GM19240 (cell line): Measurements from ENCODE around the gene NOSIP.
"Not testable (repeated sequence)": the region's sequence is repeated elsewhere in the genome, so short reads cannot be mapped to it uniquely, and the experiment has no call there.

ENCODE experiments used
- DNase-seq: peaks from one replicate; pipeline ENCODE4 v3.0.0; 2011; ENCODE audit warnings: low spot score; ENCODE audit not compliant: insufficient read length

Gene NOSIP, protein sequence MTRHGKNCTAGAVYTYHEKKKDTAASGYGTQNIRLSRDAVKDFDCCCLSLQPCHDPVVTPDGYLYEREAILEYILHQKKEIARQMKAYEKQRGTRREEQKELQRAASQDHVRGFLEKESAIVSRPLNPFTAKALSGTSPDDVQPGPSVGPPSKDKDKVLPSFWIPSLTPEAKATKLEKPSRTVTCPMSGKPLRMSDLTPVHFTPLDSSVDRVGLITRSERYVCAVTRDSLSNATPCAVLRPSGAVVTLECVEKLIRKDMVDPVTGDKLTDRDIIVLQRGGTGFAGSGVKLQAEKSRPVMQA

DNA sequence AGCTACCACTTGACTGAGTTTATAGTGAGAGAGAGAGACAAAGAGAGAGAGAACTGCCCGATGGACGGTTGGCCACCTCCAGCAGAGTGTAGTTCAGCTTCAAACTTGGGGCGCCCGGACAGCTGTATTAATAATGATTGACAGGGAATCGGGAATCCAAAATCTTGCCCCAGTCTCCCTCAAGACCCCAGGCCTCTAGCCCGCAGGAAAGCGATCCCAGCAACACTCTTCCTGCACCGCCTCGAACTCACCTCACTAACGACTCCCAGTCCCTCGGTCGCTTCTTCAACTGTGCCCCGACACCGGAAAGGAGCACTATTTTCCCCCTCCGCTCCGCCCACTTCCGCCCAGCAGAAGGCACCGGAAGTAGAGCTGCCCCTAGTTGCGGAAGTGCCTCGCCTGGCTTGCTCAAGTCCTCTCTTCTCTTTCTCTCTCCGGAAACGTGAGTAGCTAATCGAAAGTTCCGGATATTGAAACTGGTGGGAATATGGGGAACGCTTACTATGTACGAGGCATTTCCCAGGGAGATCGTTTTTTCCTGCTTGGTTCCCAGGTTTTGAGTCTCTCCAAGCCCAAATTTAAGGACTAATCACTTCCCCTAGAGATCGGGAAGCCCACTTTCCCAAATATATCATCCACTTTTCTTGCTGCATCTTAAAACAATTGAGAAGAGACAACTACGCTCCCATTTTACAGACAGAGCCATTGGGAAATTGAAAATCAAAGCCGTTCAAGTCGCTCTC is at the start of gene NOSIP:
Gene NOSIP (minus strand): TSS at position 293 of the 743 bp plus-strand sequence. CDS start 19,865 bp downstream, outside the sequence.
- DNase-seq: peak; percentile 91

DNA sequence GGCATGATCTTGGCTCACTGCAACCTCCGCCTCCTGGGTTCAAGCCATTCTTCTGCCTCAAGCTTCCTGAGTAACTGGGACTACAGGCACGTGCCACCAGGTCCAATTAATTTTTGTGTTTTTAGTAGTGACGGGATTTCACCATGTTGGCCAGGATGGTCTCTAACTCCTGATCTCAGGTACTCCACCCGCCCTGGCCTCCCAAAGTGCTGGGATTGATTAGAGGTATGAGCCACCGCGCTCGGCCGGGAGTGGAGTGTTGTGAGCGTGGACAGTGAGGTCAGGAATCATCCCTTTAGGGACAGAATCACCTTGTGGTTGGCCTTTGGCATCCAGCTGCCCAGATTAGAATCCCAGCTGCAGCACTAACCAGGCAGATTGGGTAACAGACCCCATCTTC is 49.3 kb upstream of the NOSIP start:
- DNase-seq: no peak

- no peak for DNase-seq
Measured at GRCh38 chr19:49626226-49626625, 45.9 kb upstream of the NOSIP start.

DNA sequence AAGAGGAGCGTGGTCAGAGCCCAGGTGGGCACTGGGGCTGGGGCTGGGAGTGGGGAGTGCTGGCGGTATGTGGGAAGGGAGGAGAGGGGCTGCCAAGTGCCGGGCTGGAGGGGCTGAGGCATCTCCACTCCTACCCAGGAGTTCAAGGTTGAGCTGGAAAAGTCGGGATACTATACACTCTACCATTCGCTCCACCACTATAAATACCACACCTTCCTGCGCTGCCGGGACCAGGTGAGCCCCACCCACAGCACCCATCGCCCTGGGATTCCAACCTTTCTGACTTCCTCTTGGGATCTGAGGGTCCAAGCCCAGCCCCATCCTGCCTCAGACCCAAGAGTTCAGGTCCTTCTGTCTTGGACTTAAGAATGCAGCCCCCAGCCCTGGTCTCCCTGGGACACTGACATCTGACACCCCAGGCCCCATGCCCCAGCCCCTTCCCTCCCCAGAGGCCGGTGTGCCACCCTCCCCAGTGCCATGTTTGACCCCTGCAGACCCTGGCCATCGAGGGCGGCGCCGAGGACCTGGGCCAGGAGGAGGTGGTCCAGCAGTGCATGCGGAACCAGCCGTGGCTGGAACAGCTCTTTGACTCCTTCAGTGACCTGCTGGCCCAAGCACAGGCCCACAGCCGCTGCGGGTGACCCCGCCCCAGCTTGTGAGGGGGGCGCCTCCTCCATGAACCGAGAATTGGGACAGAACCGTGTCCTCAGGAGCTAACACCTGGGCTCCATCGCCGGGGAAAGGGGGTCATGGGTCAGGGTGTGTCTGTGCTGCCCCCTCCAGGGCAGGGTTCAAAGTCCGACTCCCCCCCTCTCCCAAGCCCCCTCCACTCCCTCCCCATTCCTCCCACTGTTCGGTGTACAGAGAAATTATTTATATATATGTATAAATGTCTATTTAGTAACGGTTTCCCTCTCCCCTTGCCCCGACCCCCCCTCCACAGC is 44.9 kb upstream of the NOSIP start:
- no peak for DNase-seq

DNA sequence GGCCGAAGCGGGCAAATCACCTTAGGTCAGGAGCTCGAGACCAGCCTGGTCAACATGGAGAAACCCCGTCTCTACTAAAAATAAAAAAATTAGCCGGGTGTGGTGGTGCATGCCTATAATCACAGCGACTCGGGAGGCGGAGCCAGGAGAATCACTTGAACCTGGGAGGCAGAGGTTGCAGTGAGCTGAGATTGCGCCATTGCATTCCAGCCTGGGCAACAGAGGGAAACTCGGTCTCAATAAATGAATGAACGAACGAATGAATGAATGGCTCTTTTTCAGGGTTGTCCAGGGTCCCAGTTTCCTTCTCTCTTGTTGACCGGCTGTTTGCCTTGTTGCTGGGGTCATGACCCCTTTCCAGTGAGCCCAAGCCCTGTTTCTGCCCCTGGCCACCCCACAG is 37.5 kb upstream of the NOSIP start:
- DNase-seq: not testable (repeated sequence)

DNA sequence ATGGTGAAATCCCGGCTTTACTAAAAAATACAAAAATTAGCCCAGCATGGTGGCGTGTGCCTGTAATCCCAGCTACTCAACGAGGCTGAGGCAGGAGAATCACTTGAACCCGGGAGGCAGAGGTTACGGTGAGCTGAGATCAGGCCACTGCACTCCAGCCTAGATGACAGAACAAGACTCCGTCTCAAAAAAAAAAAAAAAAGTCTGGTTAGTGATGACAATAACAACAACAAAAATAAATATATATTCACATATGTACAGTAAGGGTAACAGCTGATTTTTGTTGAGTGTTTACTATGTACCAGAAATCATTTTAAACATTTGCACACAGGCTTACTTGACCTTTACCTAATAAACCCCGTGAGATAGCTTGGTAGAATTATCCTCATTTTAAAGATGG is 36.6 kb upstream of the NOSIP start:
- no peak for DNase-seq

DNA sequence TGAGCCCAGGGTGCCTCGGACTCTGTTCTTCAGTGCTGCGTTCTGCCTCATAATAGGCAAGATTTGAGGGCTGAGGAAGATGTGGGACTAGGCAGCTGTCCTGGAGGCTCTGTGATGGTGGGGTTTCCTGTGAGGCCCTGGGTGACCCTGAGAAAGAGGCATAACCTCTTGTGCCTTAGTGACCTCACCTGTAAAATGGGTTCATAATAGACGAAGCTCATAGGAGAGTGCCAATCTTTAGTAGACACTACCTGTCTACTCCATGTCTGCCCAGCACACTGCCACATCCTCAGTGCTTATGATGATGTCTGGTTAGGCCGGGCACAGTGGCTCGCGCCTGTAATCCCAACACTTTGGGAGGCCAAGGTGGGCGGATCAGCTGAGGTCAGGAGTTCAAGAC is 36.2 kb upstream of the NOSIP start:
- DNase-seq: no peak

GRCh38 chr19:49615861-49616260 is 35.5 kb upstream of the NOSIP start:
- DNase-seq: no peak

- no peak for DNase-seq
Measured at GRCh38 chr19:49614096-49614833, 33.9 kb upstream of the NOSIP start.

DNA sequence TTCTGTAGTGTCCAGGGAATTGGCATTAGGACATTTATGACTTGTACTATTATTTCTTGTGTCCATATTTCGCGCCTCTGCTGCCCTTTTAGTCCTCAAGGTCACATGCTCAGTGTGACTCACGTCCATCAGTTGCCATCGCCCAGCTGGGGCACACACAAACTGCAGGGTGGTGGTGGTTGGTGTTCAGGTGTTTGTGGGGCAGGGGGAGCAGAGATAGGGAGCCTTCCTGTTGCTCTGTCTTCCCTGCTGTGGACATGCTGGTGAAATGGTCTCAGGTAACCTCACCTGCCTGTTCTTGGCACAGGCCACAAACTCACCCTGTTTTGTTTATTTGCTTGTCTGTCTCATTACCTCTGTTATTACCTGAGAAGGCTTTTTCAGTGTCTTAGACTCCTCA is 33.0 kb upstream of the NOSIP start:
- no peak for DNase-seq

GRCh38 chr19:49609499-49610092 is 29.2 kb upstream of the NOSIP start:
- no peak for DNase-seq

DNA sequence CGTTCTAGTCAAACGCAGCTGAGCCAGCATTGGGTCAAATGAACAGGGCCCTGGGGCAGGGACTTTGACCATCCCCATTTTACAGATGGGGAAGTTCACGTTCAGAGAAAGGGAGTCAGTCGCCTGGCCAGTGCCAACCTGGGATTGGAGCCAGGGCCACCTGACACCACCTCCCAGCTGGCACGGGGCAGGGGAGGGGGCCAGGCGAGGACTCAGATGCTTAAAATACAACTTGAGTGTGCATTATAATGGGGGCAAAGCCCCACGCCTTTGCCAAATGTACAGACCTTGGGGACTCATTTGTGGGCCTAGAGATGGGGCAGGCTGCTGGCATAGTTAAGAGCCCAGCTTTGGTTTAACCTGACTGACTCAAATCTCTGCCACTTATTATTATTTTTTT is 25.2 kb upstream of the NOSIP start:
- no peak for DNase-seq

- DNase-seq: no peak
Measured at GRCh38 chr19:49602806-49603205, 22.4 kb upstream of the NOSIP start.

DNA sequence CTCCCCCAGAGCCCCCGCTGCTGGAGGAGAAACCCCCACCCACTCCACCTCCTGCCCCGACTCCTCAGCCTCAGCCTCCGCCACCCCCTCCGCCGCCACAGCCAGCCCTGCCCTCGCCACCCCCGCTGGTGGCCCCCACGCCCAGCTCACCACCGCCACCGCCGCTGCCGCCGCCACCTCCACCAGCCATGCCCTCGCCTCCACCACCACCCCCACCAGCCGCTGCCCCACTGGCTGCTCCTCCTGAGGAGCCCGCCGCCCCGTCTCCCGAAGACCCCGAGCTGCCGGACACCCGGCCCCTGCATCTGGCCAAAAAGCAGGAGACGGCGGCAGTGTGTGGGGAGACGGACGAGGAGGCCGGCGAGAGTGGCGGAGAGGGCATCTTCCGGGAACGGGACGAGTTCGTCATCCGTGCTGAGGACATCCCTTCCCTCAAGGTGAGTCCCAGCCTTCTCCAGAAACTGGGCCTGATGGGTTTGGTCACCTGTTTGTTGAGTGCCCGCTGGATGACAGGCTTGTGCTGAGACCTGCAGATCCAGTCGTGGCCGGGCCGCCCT is 21.2 kb upstream of the NOSIP start:
- DNase-seq: no peak

GRCh38 chr19:49599378-49600295 is 19.3 kb upstream of the NOSIP start:
- DNase-seq: no peak

GRCh38 chr19:49597703-49597974 is 17.3 kb upstream of the NOSIP start:
- no peak for DNase-seq

DNA sequence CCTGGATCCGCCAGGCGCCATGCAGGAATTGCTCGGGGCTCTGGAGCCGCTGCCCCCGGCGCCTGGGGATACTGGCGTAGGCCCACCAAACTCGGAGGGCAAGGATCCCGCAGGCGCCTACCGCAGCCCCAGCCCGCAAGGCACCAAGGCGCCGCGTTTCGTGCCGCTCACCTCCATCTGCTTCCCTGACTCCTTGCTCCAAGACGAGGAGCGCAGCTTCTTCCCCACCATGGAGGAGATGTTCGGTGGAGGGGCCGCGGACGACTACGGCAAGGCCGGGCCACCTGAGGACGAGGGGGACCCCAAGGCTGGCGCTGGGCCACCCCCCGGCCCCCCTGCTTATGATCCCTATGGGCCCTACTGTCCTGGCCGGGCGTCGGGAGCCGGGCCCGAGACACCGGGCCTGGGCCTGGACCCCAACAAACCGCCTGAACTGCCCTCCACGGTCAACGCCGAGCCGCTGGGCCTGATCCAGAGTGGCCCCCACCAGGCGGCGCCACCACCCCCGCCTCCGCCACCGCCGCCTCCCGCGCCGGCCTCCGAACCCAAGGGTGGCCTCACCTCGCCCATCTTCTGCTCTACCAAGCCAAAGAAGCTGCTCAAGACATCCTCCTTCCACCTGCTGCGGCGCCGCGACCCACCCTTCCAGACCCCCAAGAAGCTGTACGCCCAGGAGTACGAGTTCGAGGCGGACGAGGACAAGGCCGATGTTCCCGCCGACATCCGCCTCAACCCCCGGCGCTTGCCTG is 16.8 kb upstream of the NOSIP start:
- no peak for DNase-seq

GRCh38 chr19:49596407-49596806 is 16.1 kb upstream of the NOSIP start:
- DNase-seq: no peak

DNA sequence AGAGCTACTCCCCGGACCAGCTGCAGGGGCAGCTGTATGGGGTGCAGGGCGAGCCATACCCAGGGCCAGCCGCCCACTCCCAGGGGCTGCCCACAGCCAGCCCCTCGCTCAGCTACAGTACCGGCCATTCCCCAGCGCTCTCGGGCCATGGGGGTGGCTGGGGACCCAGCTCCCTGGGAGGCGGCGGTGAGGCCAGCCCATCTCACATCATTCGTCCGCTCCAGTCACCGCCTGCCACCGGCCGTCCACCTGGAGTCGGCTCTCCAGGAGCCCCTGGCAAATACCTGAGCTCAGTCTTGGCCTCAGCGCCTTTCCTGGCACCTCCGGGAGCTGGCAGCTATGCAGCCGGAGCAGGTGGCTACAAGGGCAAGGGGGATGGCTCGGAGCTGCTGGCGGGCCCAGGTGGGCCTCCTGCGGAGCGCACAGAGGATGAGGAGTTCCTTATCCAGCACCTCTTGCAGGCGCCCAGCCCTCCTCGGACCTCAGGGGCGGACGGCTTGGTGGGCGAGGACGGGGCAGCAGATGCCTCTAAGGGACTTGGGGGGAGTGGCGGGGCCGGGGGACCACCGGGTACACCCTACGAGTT is 15.6 kb upstream of the NOSIP start:
- DNase-seq: no peak
